ENCODE results near the gene TBC1D22A. TPM values are rescaled to one million over a fixed set of nuclear protein-coding genes. Genes with fewer than 3 reads are reported as not detected.

The TBC1D22A gene
- total and polyA plus RNA-seq, 10 of the 15 experiments (the other 5 are each of a cell fraction or from before 2014, with no cell fraction given), result 0.63 to 44.7 (median 27.4) TPM

- TF ChIP-seq E4F1 (IDR thresholded peaks at IDR 0.05; ENCODE audit: borderline replicate concordance, partially characterized antibody) (no peak), KAT2A (conservative IDR thresholded peaks at IDR 0.05; ENCODE audit: control insufficient read depth, low read depth, low read length) (no peak), E2F4 (IDR thresholded peaks at IDR 0.05; ENCODE audit: low read depth, low read length) (no peak), ZBTB40 (IDR thresholded peaks at IDR 0.05; ENCODE audit: borderline replicate concordance) (no peak), EZH2 (IDR thresholded peaks at IDR 0.05; ENCODE audit: borderline replicate concordance, control insufficient read depth, low read depth, low read length) (no peak), PAX8 (IDR thresholded peaks at IDR 0.05) (no peak), ZNF622 (IDR thresholded peaks at IDR 0.05) (no peak), MTA2 (IDR thresholded peaks at IDR 0.05; ENCODE audit: low read depth) (no peak), PRDM15 (CRISPR knock-in tag; IDR thresholded peaks at IDR 0.05) (no peak), SMAD5 (IDR thresholded peaks at IDR 0.05; ENCODE audit: low read depth) (no peak), CEBPB (IDR thresholded peaks at IDR 0.05; ENCODE audit: borderline replicate concordance in 1 of 2, low read depth in 2 of 2, low read length in 2 of 2) (no peak), RUNX3 (IDR thresholded peaks at IDR 0.05; ENCODE audit: low read length) (no peak), KDM1A (IDR thresholded peaks at IDR 0.05; ENCODE audit: borderline replicate concordance) (no peak), USF2 (IDR thresholded peaks at IDR 0.05; ENCODE audit: borderline replicate concordance, low read depth, low read length) (no peak), ETV6 (conservative IDR thresholded peaks at IDR 0.05 in 1 of 2, IDR thresholded peaks at IDR 0.05 in 1 of 2; ENCODE audit: borderline replicate concordance in 1 of 2, low read depth in 1 of 2) (no peak), POLR2AphosphoS2 (IDR thresholded peaks at IDR 0.05; ENCODE audit: low read depth, low read length) (no peak), BMI1 (IDR thresholded peaks at IDR 0.05; ENCODE audit: borderline replicate concordance) (no peak)
Measured at GRCh38 chr22:47205081-47205491, 442.6 kb downstream of the TBC1D22A start (continued).

All from GM12878 (cell line).